HG03159 (cell line): Measurements from ENCODE around the gene PPP1R27.

Source experiments
- ATAC-seq: cut with Tn5 transposase; IDR thresholded peaks from one replicate; pipeline ENCODE4 v1.9.1; 2021; ENCODE audit warnings: mild to moderate bottlenecking, moderate library complexity; ENCODE audit not compliant: unreplicated experiment

Gene PPP1R27

DNA sequence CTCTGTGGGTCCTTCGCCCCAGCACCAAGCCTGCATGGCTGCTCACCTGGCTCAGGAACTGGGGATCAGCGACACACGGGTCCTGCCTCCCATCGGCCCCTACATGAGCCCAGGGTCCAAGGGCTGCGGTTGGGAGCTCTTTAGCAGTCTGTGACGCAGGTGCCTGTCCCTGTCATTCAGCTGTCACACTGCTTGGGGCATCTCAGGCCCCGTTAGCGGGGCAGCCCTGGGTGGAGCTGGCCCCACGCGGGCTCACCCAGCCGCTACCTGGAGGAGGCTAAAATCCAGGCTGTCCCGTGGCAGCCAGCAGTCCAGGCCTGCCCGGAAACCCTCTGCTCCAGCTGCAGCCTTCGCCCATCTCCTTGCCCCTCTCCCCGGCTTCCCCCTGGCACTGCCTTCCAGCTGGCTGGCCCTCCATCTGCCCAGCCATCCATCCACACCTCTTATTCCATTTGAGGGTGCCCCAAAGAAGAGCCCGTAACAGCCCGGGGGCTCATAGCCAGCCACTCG lies 27.6 kb downstream of the PPP1R27 start:
- ATAC-seq: no peak

DNA sequence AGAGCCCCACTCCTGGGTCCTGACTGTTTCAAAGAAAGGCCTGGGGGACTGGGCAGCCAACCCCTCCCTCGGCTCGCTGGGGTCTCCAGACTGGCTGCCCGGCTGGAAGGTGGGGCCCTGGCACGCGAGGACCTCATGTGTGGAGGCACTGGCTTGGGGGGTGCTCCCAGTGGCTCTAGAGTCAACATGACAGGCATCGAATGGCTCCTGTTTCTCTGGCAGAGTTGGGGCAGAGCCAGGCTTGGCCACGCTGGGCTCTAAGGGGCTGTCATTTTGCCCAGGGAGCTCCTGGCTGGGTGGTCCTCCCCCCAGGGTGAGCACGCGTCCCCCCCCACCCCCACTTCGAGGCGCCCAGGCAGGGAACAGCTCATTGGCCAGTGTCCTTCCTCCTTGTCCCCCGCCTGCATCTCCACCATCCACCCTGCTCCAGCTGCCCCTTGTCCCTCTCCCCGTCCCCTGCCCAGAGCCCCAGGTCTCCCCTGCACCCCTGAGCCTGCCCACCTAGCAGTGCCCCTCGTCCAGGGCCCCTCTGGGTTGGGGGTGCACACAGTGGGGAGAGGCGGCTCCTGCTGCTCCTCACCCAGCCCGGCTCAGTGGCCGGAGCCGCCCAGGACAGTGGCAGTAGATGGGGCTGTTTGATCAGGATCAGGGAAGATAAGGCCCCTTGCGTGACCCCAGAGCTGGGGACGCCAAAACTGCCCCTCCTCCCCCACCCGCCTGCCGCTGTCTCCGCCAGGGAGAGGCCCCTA lies 28.2 kb downstream of the PPP1R27 start:
- no peak for ATAC-seq

DNA sequence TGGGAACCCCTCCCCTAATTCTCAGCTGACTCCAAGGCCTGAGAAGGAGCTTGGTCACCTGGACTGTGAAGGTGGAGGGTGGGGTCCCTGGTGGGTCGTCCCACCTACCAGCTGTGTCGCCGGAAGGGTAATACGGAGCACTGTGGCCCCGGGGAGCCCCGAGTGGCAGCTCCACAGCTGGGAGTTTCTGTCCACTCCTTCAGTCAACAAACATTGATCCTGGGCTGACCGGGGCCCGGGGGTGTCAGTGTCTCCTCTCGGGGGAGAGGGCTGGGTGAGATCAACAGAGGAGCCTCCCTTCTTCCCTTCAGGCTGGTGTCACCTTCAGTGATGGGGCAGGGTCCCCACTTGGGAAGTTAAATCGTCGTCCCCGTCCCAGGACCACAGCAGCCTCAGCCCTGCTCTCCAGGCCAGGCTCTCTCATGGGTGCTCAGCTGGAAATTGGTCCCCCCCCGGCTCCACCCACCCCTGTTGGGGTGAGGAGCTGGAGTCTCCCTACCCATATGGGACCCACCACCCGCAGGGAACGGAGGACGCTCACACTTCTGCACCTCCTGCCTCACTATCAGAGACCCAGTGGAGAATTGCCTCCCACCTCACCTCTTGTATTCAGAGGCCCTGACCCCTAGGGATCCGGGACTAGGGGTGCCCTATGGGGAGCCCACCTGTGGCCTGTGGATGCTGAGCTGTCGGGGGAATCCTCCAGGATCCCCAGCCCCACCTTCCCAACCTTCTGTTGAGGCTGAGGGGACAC lies 29.0 kb downstream of the PPP1R27 start:
- no peak for ATAC-seq

DNA sequence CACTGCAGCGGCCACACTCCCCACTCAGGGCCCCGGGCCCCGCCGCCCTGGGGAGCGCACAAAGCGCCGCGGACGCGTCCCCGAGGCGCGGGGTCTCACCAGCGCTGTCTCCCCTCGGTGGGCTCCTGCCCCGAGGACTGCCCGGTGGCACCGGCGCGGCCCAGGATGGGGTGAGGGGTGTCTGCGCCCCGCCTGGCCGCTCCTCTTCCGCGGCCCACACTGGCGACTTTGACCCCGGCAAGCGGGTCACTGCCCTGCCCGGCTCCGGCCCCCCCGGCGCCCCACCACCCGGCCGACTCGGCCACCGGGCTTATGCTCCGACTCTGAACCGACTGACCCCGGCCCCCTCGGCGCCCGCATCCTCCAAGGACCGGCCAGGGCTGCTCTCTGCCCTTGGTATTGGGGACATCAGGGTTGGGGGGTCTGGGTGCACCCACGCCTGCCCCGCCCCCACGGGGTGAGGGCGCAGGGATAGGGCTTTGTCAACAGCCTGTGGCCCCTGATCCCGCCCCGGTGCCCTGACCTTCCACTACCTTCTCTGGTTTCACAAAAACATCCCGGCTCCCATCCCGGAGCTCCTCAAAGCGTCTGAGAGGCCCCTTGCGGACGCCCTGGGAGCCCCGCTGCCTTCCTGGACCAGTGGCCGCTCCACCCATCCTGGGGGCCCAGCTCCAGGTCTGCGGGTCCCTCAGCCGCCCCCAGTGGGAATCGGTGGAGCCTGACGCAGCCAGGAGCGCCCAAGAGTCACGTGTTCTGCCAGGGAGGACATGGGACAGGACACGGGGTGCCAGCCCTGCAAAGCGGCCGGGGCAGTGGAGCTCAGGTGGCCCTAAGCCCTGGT lies 30.1 kb downstream of the PPP1R27 start:
- ATAC-seq: no peak

DNA sequence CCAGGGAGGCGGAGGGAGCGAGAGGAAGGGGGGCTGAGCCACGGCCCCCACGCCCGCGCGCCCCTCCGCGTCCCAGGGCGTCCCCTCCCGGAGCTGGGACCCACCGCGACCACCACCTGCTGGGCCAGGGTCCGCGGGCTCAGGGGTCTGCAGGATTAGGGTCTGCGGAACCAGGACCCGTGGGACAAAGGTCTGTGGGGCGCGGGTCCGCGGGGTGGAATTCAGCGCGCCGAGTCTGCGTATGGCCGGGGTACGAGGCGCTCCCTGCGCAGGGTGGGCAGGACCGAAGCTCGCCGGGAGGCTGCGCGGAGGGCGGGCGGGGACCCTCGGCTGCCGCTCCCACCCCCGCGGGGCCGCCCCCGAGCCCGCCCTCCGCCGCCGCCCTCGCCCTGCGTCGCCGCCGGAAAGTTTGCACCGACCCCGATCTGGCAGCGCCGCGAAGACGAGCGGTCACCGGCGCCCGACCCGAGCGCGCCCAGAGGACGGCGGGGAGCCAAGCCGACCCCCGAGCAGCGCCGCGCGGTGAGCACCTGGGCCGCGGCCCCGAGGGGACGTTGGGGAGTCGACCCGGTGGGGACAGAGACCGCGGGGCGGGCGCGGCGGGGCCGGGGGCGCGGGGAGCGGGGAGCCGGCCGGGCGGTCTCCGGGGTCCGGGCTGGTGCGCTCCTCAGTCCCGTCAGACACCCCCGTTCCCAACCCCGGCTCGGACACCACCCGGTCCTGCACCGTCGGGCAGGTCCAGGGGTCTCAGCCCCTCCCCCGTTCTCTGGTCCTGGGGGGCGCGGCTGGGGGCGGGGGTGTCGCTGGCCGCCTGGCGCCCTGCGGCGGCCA lies 30.9 kb downstream of the PPP1R27 start, which contains the start of gene GCGR:
Gene GCGR (plus strand): TSS at position 423 of the 831 bp plus-strand sequence. CDS start 4,869 bp downstream, outside the sequence.
- ATAC-seq: no peak

DNA sequence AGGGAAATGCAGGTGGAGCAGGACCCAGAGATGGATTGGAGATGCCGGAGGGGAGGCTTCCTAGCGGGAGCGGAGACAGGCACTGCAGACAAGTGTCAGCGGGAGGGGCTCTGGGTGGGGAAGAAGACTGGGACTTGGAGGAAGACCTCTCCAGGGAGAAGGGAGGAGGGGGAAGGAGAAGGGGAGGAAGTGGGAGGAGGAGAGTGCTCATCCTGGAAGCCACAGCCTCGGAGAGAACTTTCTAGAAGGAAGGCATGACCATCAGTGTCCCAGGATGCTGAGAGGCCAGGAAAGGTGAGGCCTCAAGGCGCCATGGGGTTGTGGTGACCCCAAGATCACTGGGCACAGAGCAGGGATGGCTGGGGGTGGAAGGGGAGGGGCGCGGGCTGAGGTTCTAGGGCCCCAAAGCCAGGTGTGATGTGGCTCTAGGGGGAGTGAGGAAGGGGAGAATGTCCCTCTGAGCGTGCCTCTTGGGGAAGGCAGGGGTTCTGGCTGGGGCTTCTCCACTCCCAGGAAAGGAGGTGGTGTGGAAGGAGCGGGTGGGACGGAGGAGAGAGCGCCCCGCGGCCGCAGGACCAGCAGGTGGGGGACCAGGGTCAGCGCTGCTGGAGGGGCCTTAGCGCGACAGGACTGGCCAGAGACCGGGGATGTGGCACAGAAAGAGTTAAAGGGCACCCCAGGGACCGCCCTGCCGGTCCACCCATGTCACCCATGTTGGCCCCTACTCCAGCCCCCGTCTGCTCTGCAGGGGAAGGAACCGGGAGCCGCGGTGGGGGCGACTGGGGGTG lies 31.8 kb downstream of the PPP1R27 start:
- ATAC-seq: no peak

DNA sequence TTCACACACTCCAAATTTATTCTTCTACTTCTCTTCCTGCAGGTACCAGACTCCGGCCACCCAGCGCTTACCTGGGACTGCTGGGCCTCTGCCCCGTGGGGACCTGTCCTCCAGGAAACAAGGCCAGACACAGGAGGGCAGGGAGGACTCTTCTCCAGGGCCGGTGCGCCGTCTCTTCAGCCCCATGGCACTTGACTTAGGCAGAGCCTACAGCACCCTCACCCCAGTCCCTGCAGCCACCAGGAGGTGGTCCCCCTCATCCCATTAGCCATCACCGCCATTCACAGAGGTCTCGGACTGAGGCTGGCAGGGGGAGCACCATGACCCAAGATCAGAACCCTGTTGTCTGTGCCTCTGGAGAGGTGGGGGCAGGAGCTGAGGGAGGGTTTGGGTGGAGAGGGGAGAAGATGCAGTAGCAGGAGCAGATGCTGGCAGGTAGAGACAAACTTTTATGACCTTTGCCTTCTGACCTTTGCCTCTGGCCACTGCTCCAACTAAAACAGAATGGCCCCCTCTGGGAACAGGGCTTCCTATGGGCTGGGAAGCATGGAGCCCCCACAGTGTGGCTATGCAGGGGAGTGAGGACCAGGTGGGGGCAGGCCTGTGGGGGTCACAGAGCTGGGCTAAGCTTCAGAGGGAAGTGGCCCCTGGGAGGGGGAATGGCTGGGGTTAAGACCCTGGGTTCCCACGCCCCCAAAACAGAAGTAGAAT lies 32.6 kb downstream of the PPP1R27 start:
- ATAC-seq: no peak

DNA sequence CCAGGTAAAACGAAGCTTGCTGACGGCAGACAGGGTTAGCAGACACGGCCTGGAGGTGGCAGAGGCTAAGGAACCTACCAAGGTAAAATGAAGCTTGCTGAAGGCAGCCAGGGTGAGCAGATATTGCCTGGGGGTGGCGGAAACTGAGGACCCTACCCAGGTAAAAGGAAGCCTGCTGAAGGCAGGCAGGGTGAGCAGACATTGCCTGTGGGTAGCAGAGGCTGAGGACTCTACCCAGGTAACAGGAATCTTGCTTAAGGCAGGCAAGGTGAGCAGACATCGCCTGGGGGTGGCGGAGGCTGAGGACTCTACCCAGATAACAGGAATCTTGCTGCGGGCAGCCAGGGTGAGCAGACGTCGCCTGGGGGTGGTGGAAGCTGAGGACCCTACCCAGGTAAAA lies 33.5 kb downstream of the PPP1R27 start:
- ATAC-seq: no peak

DNA sequence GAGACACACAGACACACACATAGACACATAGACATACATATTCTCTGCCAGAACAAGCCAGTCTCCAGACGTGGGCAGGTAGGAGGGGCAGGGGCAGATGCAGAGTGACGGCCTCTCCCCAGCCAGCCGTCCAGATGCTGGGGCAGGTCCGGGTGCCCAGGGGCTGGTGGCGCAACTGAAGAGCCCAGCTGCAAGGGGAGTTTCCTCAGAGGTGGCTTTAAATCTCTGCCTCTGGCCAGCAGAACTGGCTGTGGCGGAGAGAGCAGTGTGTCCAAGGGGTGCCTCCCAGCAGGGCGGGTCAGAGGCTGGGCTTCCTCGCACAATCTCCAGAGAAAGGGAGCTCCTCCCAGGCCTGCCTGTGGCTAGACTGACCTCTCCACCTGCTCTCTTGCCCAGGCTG lies 40.3 kb downstream of the PPP1R27 start:
- ATAC-seq: no peak

DNA sequence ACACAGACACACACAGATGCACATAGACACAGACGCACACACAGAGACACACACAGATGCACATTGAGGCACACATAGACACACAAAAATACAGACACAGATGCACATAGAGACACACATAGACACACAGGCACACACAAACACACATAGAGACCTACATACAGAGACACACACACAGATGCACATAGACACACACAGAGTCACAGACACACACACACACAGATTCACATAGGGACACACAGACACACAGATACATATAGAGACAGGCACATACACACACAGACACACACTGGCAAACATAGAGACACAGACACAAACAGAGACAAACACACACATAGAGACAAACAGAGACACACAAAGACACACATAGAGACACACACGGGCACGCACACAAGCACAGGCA lies 40.8 kb downstream of the PPP1R27 start:
- ATAC-seq: no peak

DNA sequence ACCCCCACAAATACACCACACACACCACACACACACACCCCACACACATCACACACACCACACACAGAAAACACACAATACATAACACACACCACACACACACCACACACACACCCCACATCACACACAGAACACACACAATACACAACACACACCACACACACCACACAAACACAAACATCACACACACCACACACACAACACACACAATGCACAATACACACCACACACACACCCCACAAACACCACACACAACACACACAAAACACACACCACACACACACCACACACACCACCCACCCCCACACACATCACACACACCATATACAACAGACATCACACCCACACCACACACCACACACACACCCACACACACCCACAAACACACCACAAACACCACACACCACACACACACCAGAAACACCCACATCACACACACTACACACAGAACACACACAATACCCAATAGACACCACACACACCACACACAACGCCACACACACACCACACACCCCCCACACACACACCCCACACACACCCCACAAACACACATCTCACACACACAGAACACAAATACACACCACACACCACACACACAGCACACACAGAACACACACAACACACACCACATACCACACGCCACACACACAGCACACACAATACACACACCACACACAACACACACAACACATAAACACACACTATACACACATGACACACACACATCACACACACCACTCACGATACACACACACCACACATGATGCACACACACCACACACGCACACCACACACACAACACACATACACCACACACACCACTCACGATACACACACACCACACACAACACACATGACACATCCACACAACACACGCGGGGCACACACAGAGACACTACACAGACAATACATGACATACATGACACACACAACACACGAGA lies 41.9 kb downstream of the PPP1R27 start:
- no peak for ATAC-seq
